ENCODE measurements around the gene GART.

Gene GART

DNA sequence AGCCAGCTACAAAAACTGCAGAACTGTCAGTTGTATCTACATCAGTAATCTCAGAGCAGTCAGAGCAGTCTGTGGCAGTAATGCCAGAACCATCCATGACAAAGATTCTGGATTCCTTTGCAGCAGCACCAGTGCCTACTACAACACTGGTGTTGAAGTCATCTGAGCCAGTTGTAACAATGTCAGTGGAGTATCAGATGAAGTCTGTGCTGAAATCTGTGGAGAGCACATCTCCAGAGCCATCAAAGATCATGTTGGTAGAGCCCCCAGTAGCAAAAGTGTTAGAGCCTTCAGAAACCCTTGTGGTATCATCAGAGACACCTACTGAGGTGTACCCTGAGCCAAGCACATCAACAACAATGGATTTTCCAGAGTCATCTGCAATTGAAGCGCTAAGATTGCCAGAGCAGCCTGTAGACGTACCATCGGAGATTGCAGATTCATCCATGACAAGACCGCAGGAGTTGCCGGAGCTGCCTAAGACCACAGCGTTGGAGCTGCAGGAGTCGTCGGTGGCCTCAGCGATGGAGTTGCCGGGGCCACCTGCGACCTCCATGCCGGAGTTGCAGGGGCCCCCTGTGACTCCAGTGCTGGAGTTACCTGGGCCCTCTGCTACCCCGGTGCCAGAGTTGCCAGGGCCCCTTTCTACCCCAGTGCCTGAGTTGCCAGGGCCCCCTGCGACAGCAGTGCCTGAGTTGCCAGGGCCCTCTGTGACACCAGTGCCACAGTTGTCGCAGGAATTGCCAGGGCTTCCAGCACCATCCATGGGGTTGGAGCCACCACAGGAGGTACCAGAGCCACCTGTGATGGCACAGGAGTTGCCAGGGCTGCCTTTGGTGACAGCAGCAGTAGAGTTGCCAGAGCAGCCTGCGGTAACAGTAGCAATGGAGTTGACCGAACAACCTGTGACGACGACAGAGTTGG, 8.2 kb upstream of the GART start:
- no peak overlapping the region for H3K4me3 ChIP-seq (ENCODE audit: low read length)
- TF ChIP-seq, protein P1, sequence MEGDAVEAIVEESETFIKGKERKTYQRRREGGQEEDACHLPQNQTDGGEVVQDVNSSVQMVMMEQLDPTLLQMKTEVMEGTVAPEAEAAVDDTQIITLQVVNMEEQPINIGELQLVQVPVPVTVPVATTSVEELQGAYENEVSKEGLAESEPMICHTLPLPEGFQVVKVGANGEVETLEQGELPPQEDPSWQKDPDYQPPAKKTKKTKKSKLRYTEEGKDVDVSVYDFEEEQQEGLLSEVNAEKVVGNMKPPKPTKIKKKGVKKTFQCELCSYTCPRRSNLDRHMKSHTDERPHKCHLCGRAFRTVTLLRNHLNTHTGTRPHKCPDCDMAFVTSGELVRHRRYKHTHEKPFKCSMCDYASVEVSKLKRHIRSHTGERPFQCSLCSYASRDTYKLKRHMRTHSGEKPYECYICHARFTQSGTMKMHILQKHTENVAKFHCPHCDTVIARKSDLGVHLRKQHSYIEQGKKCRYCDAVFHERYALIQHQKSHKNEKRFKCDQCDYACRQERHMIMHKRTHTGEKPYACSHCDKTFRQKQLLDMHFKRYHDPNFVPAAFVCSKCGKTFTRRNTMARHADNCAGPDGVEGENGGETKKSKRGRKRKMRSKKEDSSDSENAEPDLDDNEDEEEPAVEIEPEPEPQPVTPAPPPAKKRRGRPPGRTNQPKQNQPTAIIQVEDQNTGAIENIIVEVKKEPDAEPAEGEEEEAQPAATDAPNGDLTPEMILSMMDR (IDR thresholded peaks at IDR 0.05; ENCODE audit: insufficient read depth, low read depth, low read length, missing control alignments) = no peak
- DNase-seq (ENCODE audit: low read depth) = no peak

DNA sequence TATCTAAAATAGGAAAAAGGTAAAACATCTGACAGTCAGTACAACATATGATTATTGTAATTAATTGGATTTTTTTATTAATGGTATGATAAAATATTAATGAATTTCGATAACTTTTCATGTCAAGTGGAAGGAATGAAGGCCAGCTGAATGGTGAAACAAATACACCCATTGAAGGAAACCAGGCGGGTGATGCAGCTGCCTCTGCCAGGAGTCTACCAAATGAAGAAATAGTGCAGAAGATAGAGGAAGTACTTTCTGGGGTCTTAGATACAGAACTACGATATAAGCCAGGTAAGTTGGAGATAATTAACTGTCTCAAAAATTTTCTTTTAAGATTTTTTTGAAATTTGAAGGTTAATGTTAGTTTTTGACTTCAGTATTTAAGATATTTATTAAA, 4.2 kb upstream of the GART start:
- H3K4me3 ChIP-seq (ENCODE audit: low read length) = no peak overlapping the region
- TF ChIP-seq, protein P1 (IDR thresholded peaks at IDR 0.05; ENCODE audit: insufficient read depth, low read depth, low read length, missing control alignments) = no peak
- DNase-seq (ENCODE audit: low read depth) = no peak

DNA sequence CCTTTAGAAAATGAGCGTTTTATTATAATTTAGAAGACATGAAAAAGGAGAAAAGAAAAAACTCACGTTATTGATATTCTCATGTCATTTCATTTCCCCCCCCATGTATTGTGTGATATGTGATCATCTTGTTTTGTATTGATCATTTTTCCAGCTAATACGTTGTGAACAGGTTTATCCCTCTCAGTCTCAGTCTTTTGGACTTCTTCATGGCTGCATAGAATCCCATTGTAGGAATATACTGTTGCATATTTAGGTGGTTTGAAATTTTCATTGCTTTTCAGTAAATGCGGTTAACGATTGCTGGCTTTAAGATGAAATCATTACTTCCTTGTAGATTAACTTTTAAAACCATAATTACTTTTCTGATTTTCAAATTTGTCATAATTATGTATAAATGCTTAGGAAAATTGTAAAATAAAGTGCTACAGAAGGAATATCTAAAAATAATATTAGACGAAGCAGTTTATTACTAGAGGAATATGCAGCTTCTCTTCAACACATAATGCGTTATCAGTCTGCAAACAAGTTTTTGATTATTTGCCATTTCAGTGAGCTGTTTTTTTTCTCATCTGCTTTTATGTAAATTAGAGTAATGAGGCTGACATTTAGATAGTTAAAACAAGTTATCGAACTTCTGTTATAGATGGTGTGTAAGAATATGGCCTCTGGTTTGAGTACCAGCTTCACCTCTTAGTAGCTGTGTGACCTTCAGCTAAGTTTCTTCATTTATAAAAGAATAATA, 2.7 kb upstream of the GART start:
- H3K4me3 ChIP-seq (ENCODE audit: low read length) = peak overlapping the region; percentile 69
- TF ChIP-seq, protein P1 (IDR thresholded peaks at IDR 0.05; ENCODE audit: insufficient read depth, low read depth, low read length, missing control alignments) = no peak
- DNase-seq (ENCODE audit: low read depth) = no peak

DNA sequence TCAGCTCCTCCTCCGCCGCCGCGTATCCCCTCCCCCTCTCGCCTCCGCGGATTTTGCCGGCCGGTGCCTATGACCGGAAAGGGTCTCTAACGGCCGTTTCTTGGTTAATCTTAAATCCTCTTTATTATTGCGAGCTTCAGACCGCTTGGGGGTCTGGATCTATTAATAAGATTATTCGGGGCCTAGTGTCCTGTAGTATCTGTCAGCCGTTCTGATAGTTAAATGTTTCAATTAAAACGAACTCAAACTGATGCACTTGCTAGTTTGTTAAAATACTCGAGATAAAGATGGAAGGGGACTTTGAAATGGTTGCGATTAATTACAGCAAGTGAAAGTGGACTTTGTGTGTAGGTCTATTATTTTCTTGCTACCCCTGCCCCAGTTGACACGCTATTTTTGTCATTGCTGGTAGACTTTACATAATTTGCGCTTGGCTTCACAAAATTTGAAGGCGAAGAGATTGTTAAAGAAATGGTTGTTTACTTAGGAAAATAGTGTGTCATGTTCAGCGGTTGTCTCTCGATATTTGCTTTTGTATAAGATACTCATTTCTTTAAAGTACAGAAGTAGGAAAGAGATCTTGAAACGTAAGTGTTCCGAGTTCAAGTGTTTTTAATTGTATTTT, 1.7 kb upstream of the GART start:
- peak overlapping the region; percentile 69 for H3K4me3 ChIP-seq (ENCODE audit: low read length)
- TF ChIP-seq, protein P1 (IDR thresholded peaks at IDR 0.05; ENCODE audit: insufficient read depth, low read depth, low read length, missing control alignments) = no peak
- DNase-seq (ENCODE audit: low read depth) = peak; percentile 68

DNA sequence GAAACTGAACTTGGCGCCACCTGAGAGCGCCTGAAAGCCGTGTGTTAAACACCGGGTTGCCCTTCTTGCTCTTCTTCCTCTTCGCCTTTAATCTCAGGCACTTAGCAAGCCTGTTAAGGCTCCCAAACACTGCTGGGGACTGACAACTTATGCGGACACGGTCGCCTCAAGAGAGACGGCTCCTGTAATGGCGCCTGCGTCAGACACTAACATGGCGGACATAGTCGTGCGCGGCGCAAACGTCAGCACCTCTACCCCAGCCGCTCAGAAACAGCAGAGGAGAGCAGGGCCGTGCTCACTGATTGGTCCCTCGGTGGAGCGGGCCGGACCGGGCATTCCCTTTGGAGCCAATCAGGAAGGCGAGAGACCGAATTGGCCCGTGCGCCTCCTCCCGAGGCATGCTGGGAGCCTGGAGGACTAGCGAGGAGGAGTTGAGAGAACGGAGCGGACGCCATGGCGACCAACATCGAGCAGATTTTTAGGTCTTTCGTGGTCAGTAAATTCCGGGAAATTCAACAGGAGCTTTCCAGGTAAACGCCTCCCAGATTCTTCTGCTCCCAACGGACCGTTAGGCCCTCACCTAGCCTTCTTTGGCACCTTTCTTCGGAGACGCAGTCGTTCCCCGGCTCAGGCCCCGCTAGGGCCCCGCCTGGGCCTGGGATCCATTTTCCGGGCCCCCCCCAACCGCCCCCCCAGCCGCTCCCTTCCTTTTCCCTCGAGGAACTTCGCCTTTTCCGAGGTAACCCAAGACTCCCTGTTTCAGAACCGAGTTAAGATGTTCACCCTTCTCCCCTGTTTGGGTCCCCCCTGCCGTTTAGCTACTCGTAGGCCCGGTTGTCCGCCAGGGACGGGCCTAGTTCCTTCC, 955 bp upstream of the GART start, which contains the start of gene SON:
Gene SON, plus strand, starts transcription at position 399 of the 865 bp plus-strand sequence. Its CDS starts 55 bp downstream, at position 454.
- DNase-seq (ENCODE audit: low read depth) = peak; percentile 100
- peak within 1 kb of the TSS; percentile 69 for H3K4me3 ChIP-seq (ENCODE audit: low read length)
- TF ChIP-seq, protein P1 (IDR thresholded peaks at IDR 0.05; ENCODE audit: insufficient read depth, low read depth, low read length, missing control alignments) = no peak

DNA sequence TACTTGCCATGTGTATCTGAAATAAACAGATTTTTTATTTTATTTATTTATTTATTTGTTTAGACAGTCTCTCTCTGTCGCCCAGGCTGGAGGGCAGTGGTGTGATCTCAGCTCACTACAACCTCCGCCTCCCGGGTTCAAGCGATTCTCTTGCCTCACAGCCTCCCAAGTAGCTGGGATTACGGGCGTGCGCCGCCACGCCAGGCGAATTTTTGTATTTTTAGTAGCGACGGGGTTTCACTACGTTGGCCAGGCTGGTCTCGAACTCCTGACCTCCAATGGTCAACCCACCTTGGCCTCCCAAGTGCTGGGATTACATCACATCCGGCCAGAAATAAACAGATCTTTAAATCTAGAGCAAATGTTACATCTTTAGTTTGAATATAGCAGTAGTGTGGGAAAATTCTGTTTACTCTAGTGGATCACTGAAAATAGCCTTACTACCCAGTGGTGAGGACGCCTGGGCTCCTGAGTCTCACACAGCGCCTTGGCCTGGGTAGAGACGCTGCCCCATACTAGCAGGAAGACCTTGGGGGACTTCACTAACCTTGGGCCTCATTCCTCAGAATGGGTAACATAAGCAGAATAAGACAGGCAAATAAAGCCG, 709 bp downstream of the GART start:
- DNase-seq (ENCODE audit: low read depth) = peak; percentile 20

More for the DNA sequence above, 709 bp downstream of the GART start:
- H3K4me3 ChIP-seq (ENCODE audit: low read length) = peak overlapping the region; percentile 69
- TF ChIP-seq, protein P1 (IDR thresholded peaks at IDR 0.05; ENCODE audit: insufficient read depth, low read depth, low read length, missing control alignments) = no peak

All from epithelial cell of esophagus (primary cell).